A673 (cell line): Measurements from ENCODE around the gene BLOC1S5. TPM values are rescaled to one million over a fixed set of nuclear protein-coding genes. Genes with fewer than 3 reads are reported as not detected.

ENCODE experiments used
- BruUV-seq: library from RNA; stranded (reverse); fragments of 400-500 nt; replicated peaks from 2 replicates; lab custom pipeline; 2021; lab: Mats Ljungman, UMichigan
- CTCF ChIA-PET: fragments of 300-600 bp; sonication (Branson Sonifier 250); formaldehyde crosslinking; loops from one replicate; lab custom pipeline; 2022; ENCODE audit warnings: antibody characterized with exemption; lab: Charles Lee
- POLR2A ChIA-PET: fragments of 300-600 bp; sonication (Branson Sonifier 250); formaldehyde crosslinking; loops from one replicate; lab custom pipeline; 2022; ENCODE audit warnings: antibody characterized with exemption; ENCODE audit not compliant: low non-redundant PET; lab: Charles Lee
- DNase-seq: peaks from one replicate; pipeline ENCODE4 v3.0.0-alpha.2; 2015; ENCODE audit warnings: low spot score
- H3K27ac ChIP-seq: fragments of 200-600 bp; sonication (generic); 2 replicates; pipeline ENCODE4 v1.5.1; 2016; ENCODE audit warnings: mixed run types, low read depth, mild to moderate bottlenecking, mixed read lengths, antibody characterized with exemption, low read length; ENCODE audit not compliant: poor library complexity, severe bottlenecking
- H3K27me3 ChIP-seq: fragments of 200-600 bp; sonication (generic); replicated peaks from 2 replicates; pipeline ENCODE4 v1.6.1; 2017; ENCODE audit warnings: mixed run types, low read depth, mild to moderate bottlenecking, mixed read lengths, antibody characterized with exemption, low read length; ENCODE audit not compliant: insufficient read depth, poor library complexity
- H3K36me3 ChIP-seq: fragments of 200-600 bp; sonication (generic); 2 replicates; pipeline ENCODE4 v1.6.1; 2016; ENCODE audit warnings: mixed run types, mild to moderate bottlenecking, mixed read lengths, antibody characterized with exemption, low read length; ENCODE audit not compliant: insufficient read depth, poor library complexity, severe bottlenecking
- H3K4me1 ChIP-seq: fragments of 200-600 bp; sonication (generic); 2 replicates; pipeline ENCODE4 v1.6.1; 2017; ENCODE audit warnings: mixed run types, mild to moderate bottlenecking, mixed read lengths, antibody characterized with exemption, low read length; ENCODE audit not compliant: insufficient read depth, poor library complexity, severe bottlenecking
- H3K4me3 ChIP-seq: fragments of 200-600 bp; sonication (generic); 2 replicates; pipeline ENCODE4 v1.5.1; 2016; ENCODE audit warnings: low read depth, mixed run types, mild to moderate bottlenecking, mixed read lengths, low read length; ENCODE audit not compliant: poor library complexity, severe bottlenecking
- H3K9me3 ChIP-seq: fragments of 200-600 bp; sonication (generic); 2 replicates; pipeline ENCODE4 v1.6.1; 2016; ENCODE audit warnings: mixed run types, low read depth, mild to moderate bottlenecking, mixed read lengths, antibody characterized with exemption, low read length; ENCODE audit not compliant: poor library complexity, severe bottlenecking
- CTCF ChIP-seq: fragments of 300-800, 200-600 bp; sonication (generic); conservative IDR thresholded peaks from 2 replicates; pipeline ENCODE4 v1.5.1; 2017; ENCODE audit warnings: low read depth, mild to moderate bottlenecking, antibody characterized with exemption, low read length, moderate library complexity, mixed read lengths
- EZH2 ChIP-seq: fragments of 200-600 bp; sonication (generic); IDR thresholded peaks from 2 replicates; pipeline ENCODE4 v1.6.1; 2017; ENCODE audit warnings: borderline replicate concordance, low read depth, mild to moderate bottlenecking, mixed read lengths, antibody characterized with exemption, low read length; ENCODE audit not compliant: poor library complexity, severe bottlenecking
- intact Hi-C: fragments of 100-400 bp; cut with micrococcal nuclease; formaldehyde crosslinking; loops from one replicate; pipeline ENCODE4 v1.10.0; 2022; ENCODE audit not compliant: unreplicated experiment
- total RNA-seq: library from RNA; stranded (reverse); gene quantifications from 2 replicates; pipeline ENCODE4 v1.2.3, GENCODE V29; 2021

BLOC1S5 gene
- total RNA-seq, 1 experiment from 2014 or later, result 21.8 TPM

- Histone ChIP-seq H3K9me3 (no peaks in the 10 kb centered on the region), H3K4me3 (no peak overlapping the region), H3K27me3 (no peaks in the 10 kb centered on the region), H3K36me3 (no peaks in the 10 kb centered on the region), H3K4me1 (peaks cover 16% of the 10 kb centered on the region), H3K27ac (no peak overlapping the region)
- POLR2A ChIA-PET, result no interaction called here
- TF ChIP-seq EZH2 (no peak), CTCF (no peak)
- no peak for DNase-seq
- intact Hi-C loops, result loop anchor here (5.0 kb wide), 1 partner anchor 271 kb away; no protein-coding TSS in a partner anchor
- no TSS peak for BruUV-seq
- CTCF ChIA-PET, result interaction anchor here (0.7 kb wide), 1 partner anchor 114 kb away, joined by 3 read pairs; no protein-coding TSS in a partner anchor
Observed at GRCh38 chr6:7993399-7993798, 70.8 kb downstream of the BLOC1S5 start.

- no peak overlapping the region for H3K27ac ChIP-seq
- H3K36me3 ChIP-seq, result no peaks in the 10 kb centered on the region
- H3K9me3 ChIP-seq, result no peaks in the 10 kb centered on the region
- ChIA-PET CTCF (interaction anchor here (0.7 to 1.0 kb wide), 2 partner anchors 113 to 269 kb away, joined by 3 to 4 read pairs; no protein-coding TSS in a partner anchor), POLR2A (interaction anchor here (0.6 kb wide), 2 partner anchors 132 to 1589 kb away, joined by 3 to 4 read pairs; no protein-coding TSS in a partner anchor)
- H3K4me1 ChIP-seq, result peaks cover 12% of the 10 kb centered on the region
- TF ChIP-seq CTCF (peak; percentile 48), EZH2 (no peak)
- no TSS peak for BruUV-seq
- no peaks in the 10 kb centered on the region for H3K27me3 ChIP-seq
- peak; percentile 60 for DNase-seq
- intact Hi-C loops, result loop anchor here (5.0 kb wide), 1 partner anchor 270 kb away; no protein-coding TSS in a partner anchor
- H3K4me3 ChIP-seq, result no peak overlapping the region
Observed at GRCh38 chr6:7992002-7992815, 72.0 kb downstream of the BLOC1S5 start.

GRCh38 chr6:7991536-7991935, 72.7 kb downstream of the BLOC1S5 start:
- H3K36me3 ChIP-seq, result no peaks in the 10 kb centered on the region
- no peak overlapping the region for H3K27ac ChIP-seq
- no peaks in the 10 kb centered on the region for H3K27me3 ChIP-seq
- no peak for DNase-seq
- TF ChIP-seq CTCF, result no peak
- no peak for TF ChIP-seq EZH2
- H3K4me1 ChIP-seq, result peaks cover 7% of the 10 kb centered on the region
- no TSS peak for BruUV-seq
- ChIA-PET CTCF (no interaction called here), POLR2A (interaction anchor here (0.6 kb wide), 1 partner anchor 647 kb away, joined by 3 read pairs; no protein-coding TSS in a partner anchor)
- no peaks in the 10 kb centered on the region for H3K9me3 ChIP-seq
- H3K4me3 ChIP-seq, result no peak overlapping the region
- intact Hi-C loops, result loop anchor here (5.0 kb wide), 1 partner anchor 269 kb away; no protein-coding TSS in a partner anchor
